Neural cell (in vitro differentiated cells): ENCODE data around the gene HTD2. TPM values are rescaled to one million over a fixed set of nuclear protein-coding genes. Genes with fewer than 3 reads are reported as not detected.
A peak's percentile ranks its signal among the peaks of the same experiment; 100 is the strongest.

ENCODE experiments used
- H2AFZ ChIP-seq: fragments of 200-600, 300-800 bp; sonication (generic), shearing (Covaris generic); 2 replicates; pipeline ENCODE4 v1.6.0; 2014; ENCODE audit warnings: low read depth, mild to moderate bottlenecking, antibody characterized with exemption, low read length, moderate library complexity
- H3F3A ChIP-seq: fragments of 200-600 bp; shearing (Covaris generic); 2 replicates; pipeline ENCODE4 v1.6.1; 2016; ENCODE audit warnings: mild to moderate bottlenecking, moderate library complexity, mixed read lengths, antibody characterized with exemption, low read length; ENCODE audit not compliant: insufficient read depth, poor library complexity, severe bottlenecking
- H3K27ac ChIP-seq: fragments of 200-600, 300-800 bp; sonication (generic), shearing (Covaris generic); 2 replicates; pipeline ENCODE4 v1.5.1; 2014; ENCODE audit warnings: mild to moderate bottlenecking, low read length, moderate library complexity
- H3K27me3 ChIP-seq: fragments of 300-800, 200-600 bp; sonication (generic), shearing (Covaris generic); 2 replicates; pipeline ENCODE4 v1.6.0; 2014; ENCODE audit warnings: mild to moderate bottlenecking, low read depth, low read length, moderate library complexity; ENCODE audit not compliant: insufficient read depth
- H3K36me3 ChIP-seq: fragments of 300-800, 200-600 bp; sonication (generic), shearing (Covaris generic); 2 replicates; pipeline ENCODE4 v1.5.1; 2014; ENCODE audit warnings: mild to moderate bottlenecking, antibody characterized with exemption, low read length, moderate library complexity; ENCODE audit not compliant: insufficient read depth
- H3K4me2 ChIP-seq: fragments of 300-800, 200-600 bp; sonication (generic), shearing (Covaris generic); 2 replicates; pipeline ENCODE4 v1.6.0; 2014; ENCODE audit warnings: mild to moderate bottlenecking, low read length
- H3K4me3 ChIP-seq: fragments of 300-800, 200-600 bp; sonication (generic), shearing (Covaris generic); 2 replicates; pipeline ENCODE4 v1.5.1; 2014; ENCODE audit warnings: mild to moderate bottlenecking, low read length, moderate library complexity
- H3K79me2 ChIP-seq: fragments of 200-600 bp; shearing (Covaris generic); replicated peaks from 2 replicates; pipeline ENCODE4 v1.6.0; 2014; ENCODE audit warnings: mild to moderate bottlenecking, low read length, moderate library complexity; ENCODE audit not compliant: insufficient read depth
- H3K9ac ChIP-seq: fragments of 300-800, 200-600 bp; sonication (generic), shearing (Covaris generic); 2 replicates; pipeline ENCODE4 v1.6.1; 2016; ENCODE audit warnings: mild to moderate bottlenecking, low read length, mixed read lengths
- H3K9me2 ChIP-seq: fragments of 200-600 bp; shearing (Covaris generic); 2 replicates; pipeline ENCODE4 v1.6.1; 2016; ENCODE audit warnings: mild to moderate bottlenecking, low read length, mixed read lengths; ENCODE audit not compliant: insufficient read depth
- H3K9me3 ChIP-seq: fragments of 200-600, 300-800 bp; sonication (generic), shearing (Covaris generic); 2 replicates; pipeline ENCODE4 v1.6.1; 2016; ENCODE audit warnings: mild to moderate bottlenecking, mixed run types, low read length, moderate library complexity, mixed read lengths
- H4K20me1 ChIP-seq: fragments of 200-600 bp; shearing (Covaris generic); 2 replicates; pipeline ENCODE4 v1.6.1; 2016; ENCODE audit warnings: mild to moderate bottlenecking, mixed run types; ENCODE audit not compliant: insufficient read depth
- CTCF ChIP-seq: fragments of 450-650 bp; IDR thresholded peaks from 2 replicates; pipeline ENCODE4 v1.5.1; 2014; ENCODE audit warnings: antibody characterized with exemption, mild to moderate bottlenecking, moderate library complexity; ENCODE audit not compliant: poor library complexity, severe bottlenecking
- EP300 ChIP-seq: fragments of 450-650 bp; conservative IDR thresholded peaks from 2 replicates; pipeline ENCODE4 v1.6.1; 2014; ENCODE audit warnings: antibody characterized with exemption, mild to moderate bottlenecking, moderate library complexity; ENCODE audit not compliant: poor library complexity, severe bottlenecking
- EZH2 ChIP-seq: fragments of 200-600, 300-800 bp; shearing (Covaris generic), sonication (generic); IDR thresholded peaks from 2 replicates; pipeline ENCODE4 v1.6.1; 2014; ENCODE audit warnings: antibody characterized with exemption, low read length, borderline replicate concordance, mild to moderate bottlenecking; ENCODE audit not compliant: insufficient read depth, poor library complexity, severe bottlenecking
- MXI1 ChIP-seq: fragments of 450-650 bp; conservative IDR thresholded peaks from 2 replicates; pipeline ENCODE4 v1.6.1; 2014; ENCODE audit warnings: antibody characterized with exemption, mild to moderate bottlenecking; ENCODE audit not compliant: poor library complexity, severe bottlenecking
- POLR2AphosphoS5 ChIP-seq: IDR thresholded peaks from 2 replicates; pipeline ENCODE4 v1.6.1; 2012
- RAD21 ChIP-seq: fragments of 450-650 bp; conservative IDR thresholded peaks from 2 replicates; pipeline ENCODE4 v1.6.1; 2014; ENCODE audit warnings: antibody characterized with exemption, mild to moderate bottlenecking, moderate library complexity
- SMC3 ChIP-seq: fragments of 450-650 bp; conservative IDR thresholded peaks from 2 replicates; pipeline ENCODE4 v1.6.1; 2014; ENCODE audit warnings: antibody characterized with exemption, mild to moderate bottlenecking, moderate library complexity; ENCODE audit not compliant: poor library complexity
- TAF1 ChIP-seq: IDR thresholded peaks from 2 replicates; pipeline ENCODE4 v1.6.1; 2012; ENCODE audit warnings: low read depth
- polyA plus RNA-seq: library from polyadenylated mRNA; depleted of rRNA; stranded (reverse); fragments of >200 nt; gene quantifications from 2 replicates; pipeline ENCODE4 v1.2.3, GENCODE V29; 2014
- TF ChIP-seq, protein P1 (sequence below): IDR thresholded peaks from 2 replicates; pipeline ENCODE4 v1.6.1; 2012; ENCODE audit warnings: borderline replicate concordance

HTD2 gene
- polyA plus RNA-seq, 1 donor from 2014 or later: 19.0 TPM

DNA sequence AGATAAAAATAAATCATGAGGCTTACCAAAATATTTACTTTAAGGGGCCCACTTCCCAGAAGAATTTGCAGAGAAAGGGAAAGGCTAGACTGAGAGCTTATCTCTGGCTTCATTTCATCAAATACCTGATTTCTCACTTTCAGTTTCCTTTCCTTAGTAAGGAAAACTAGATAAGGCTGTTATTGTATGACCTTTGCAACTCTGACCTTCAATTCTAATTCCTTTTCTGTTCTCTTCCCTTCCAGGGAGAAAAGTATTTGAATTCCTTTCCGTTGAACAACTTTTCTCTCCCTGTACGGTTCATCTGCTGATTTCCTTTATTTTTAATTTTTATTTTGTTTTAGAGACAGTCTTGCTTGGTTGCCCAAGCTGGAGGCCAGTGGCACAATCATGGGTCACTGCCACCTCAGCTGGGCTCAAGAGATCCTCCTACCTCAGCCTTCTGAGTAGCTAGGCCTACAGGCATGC, 19.2 kb downstream of the HTD2 start:
- Histone ChIP-seq H4K20me1 (no peaks in the 10 kb centered on the region), H3F3A (no peaks in the 10 kb centered on the region), H3K79me2 (no peaks in the 10 kb centered on the region), H3K9me2 (no peaks in the 10 kb centered on the region), H3K36me3 (no peaks in the 10 kb centered on the region), H3K9ac (no peak overlapping the region), H3K4me3 (no peak overlapping the region), H3K4me2 (no peak overlapping the region), H2AFZ (no peak overlapping the region), H3K27ac (peak overlapping the region; percentile 83), H3K9me3 (no peaks in the 10 kb centered on the region), H3K27me3 (no peaks in the 10 kb centered on the region)
- TF ChIP-seq, protein P1, sequence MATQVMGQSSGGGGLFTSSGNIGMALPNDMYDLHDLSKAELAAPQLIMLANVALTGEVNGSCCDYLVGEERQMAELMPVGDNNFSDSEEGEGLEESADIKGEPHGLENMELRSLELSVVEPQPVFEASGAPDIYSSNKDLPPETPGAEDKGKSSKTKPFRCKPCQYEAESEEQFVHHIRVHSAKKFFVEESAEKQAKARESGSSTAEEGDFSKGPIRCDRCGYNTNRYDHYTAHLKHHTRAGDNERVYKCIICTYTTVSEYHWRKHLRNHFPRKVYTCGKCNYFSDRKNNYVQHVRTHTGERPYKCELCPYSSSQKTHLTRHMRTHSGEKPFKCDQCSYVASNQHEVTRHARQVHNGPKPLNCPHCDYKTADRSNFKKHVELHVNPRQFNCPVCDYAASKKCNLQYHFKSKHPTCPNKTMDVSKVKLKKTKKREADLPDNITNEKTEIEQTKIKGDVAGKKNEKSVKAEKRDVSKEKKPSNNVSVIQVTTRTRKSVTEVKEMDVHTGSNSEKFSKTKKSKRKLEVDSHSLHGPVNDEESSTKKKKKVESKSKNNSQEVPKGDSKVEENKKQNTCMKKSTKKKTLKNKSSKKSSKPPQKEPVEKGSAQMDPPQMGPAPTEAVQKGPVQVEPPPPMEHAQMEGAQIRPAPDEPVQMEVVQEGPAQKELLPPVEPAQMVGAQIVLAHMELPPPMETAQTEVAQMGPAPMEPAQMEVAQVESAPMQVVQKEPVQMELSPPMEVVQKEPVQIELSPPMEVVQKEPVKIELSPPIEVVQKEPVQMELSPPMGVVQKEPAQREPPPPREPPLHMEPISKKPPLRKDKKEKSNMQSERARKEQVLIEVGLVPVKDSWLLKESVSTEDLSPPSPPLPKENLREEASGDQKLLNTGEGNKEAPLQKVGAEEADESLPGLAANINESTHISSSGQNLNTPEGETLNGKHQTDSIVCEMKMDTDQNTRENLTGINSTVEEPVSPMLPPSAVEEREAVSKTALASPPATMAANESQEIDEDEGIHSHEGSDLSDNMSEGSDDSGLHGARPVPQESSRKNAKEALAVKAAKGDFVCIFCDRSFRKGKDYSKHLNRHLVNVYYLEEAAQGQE: no peak
- TF ChIP-seq SMC3: no peak
- TF ChIP-seq CTCF: no peak
- TF ChIP-seq MXI1: no peak
- TF ChIP-seq EP300: no peak
- no peak for TF ChIP-seq TAF1
- TF ChIP-seq POLR2AphosphoS5: no peak

DNA sequence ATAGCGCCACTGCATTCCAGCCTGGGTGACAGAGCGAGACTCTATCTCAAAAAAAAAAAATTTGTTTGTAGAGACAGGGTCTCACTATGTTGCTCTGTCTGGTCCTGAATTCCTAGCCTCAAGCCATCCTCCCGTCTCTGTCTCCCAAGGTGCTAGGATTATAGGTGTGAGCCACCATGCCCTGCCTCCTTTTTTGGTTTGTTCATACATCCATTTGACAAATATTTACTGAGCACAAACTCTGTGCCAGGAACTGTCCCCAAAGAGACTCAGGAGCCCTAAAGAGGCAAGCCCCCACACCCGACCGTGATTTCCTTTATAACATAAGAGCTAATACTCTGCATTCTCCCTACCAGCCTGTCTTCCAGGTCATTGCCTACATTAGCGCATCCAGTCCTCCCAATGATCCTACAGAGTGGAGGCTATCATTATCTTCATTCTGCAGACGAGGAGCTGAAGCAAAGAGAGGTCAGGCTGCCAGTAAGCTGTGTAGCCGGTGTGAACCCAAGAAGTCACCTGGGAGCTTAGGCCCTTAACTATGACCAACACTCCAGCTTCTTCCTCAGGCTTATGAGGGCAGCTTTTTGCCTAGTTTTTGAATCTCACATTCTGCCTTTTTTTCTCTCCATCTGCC, 20.1 kb downstream of the HTD2 start:
- Histone ChIP-seq H2AFZ (no peak overlapping the region), H3K79me2 (no peaks in the 10 kb centered on the region), H3K4me2 (no peak overlapping the region), H3K36me3 (no peaks in the 10 kb centered on the region), H3K27ac (no peak overlapping the region), H3K9me3 (no peaks in the 10 kb centered on the region), H3K27me3 (no peaks in the 10 kb centered on the region), H4K20me1 (no peaks in the 10 kb centered on the region), H3K9me2 (no peaks in the 10 kb centered on the region), H3K9ac (no peak overlapping the region), H3F3A (no peaks in the 10 kb centered on the region), H3K4me3 (no peak overlapping the region)
- no peak for TF ChIP-seq CTCF
- no peak for TF ChIP-seq TAF1
- no peak for TF ChIP-seq MXI1
- TF ChIP-seq EP300: no peak
- no peak for TF ChIP-seq RAD21
- TF ChIP-seq, protein P1: no peak
- TF ChIP-seq EZH2: no peak
- no peak for TF ChIP-seq SMC3
- no peak for TF ChIP-seq POLR2AphosphoS5
